OCI-LY7 (cell line): Measurements from ENCODE around the gene RPL32. TPM values are rescaled to one million over a fixed set of nuclear protein-coding genes. Genes with fewer than 3 reads are reported as not detected.
A peak's percentile ranks its signal among the peaks of the same experiment; 100 is the strongest.

ENCODE experiments used
- BruUV-seq: library from RNA; stranded (reverse); fragments of 400-500 nt; replicated peaks from 2 replicates; lab custom pipeline; 2021; lab: Mats Ljungman, UMichigan
- CTCF ChIA-PET: fragments of 300-600 bp; sonication (Branson Sonifier 250); formaldehyde crosslinking; loops from one replicate; lab custom pipeline; 2022; ENCODE audit warnings: antibody characterized with exemption; ENCODE audit not compliant: unreplicated experiment; lab: Charles Lee
- POLR2A ChIA-PET: fragments of 300-600 bp; sonication (Branson Sonifier 250); formaldehyde crosslinking; loops from one replicate; lab custom pipeline; 2022; ENCODE audit warnings: antibody characterized with exemption; lab: Charles Lee
- DNase-seq: peaks from one replicate; pipeline ENCODE4 v3.0.0-alpha.2; 2015; ENCODE audit warnings: low spot score
- H2AFZ ChIP-seq: fragments of 200-600 bp; sonication (generic), shearing (Covaris generic); 2 replicates; pipeline ENCODE4 v1.6.1; 2014; ENCODE audit warnings: mild to moderate bottlenecking, antibody characterized with exemption, low read length, moderate library complexity
- H3K27ac ChIP-seq: fragments of 200-600 bp; sonication (generic); 2 replicates; pipeline ENCODE4 v1.5.1; 2014; ENCODE audit warnings: mixed run types, low read depth, mild to moderate bottlenecking, moderate library complexity, low read length, inconsistent platforms; ENCODE audit not compliant: poor library complexity, severe bottlenecking
- H3K36me3 ChIP-seq: fragments of 200-600 bp; sonication (generic); 2 replicates; pipeline ENCODE4 v1.6.1; 2014; ENCODE audit warnings: mild to moderate bottlenecking, antibody characterized with exemption, low read length, moderate library complexity, mixed read lengths; ENCODE audit not compliant: insufficient read depth
- H3K4me1 ChIP-seq: fragments of 200-600 bp; sonication (generic); 2 replicates; pipeline ENCODE4 v1.5.1; 2014; ENCODE audit warnings: mild to moderate bottlenecking, low read length; ENCODE audit not compliant: insufficient read depth, poor library complexity, severe bottlenecking
- H3K4me2 ChIP-seq: fragments of 200-600 bp; sonication (generic); 2 replicates; pipeline ENCODE4 v1.6.1; 2014; ENCODE audit warnings: mild to moderate bottlenecking, low read length
- H3K4me3 ChIP-seq: fragments of 200-600 bp; sonication (generic); 2 replicates; pipeline ENCODE4 v1.5.1; 2014; ENCODE audit warnings: mild to moderate bottlenecking, low read depth, low read length; ENCODE audit not compliant: poor library complexity, severe bottlenecking
- H3K79me2 ChIP-seq: fragments of 200-600 bp; sonication (generic); 2 replicates; pipeline ENCODE4 v1.6.1; 2016; ENCODE audit warnings: low read depth, mild to moderate bottlenecking, low read length, moderate library complexity, mixed read lengths; ENCODE audit not compliant: insufficient read depth
- H3K9me2 ChIP-seq: fragments of 200-600 bp; sonication (generic); 2 replicates; pipeline ENCODE4 v1.6.1; 2016; ENCODE audit warnings: mild to moderate bottlenecking, low read length, mixed read lengths; ENCODE audit not compliant: insufficient read depth
- H3K9me3 ChIP-seq: fragments of 200-600 bp; sonication (generic); 2 replicates; pipeline ENCODE4 v1.6.1; 2014; ENCODE audit warnings: mild to moderate bottlenecking, mixed run types, low read length, mixed read lengths
- H4K20me1 ChIP-seq: fragments of 200-600 bp; sonication (generic); 2 replicates; pipeline ENCODE4 v1.6.1; 2014; ENCODE audit warnings: mild to moderate bottlenecking, antibody characterized with exemption, low read length, moderate library complexity, mixed read lengths; ENCODE audit not compliant: insufficient read depth
- CTCF ChIP-seq: fragments of 200-600 bp; sonication (generic); conservative IDR thresholded peaks from 2 replicates; pipeline ENCODE4 v1.5.1; 2014; ENCODE audit warnings: mild to moderate bottlenecking, antibody characterized with exemption, low read length, moderate library complexity, mixed read lengths
- EZH2phosphoT487 ChIP-seq: fragments of 200-600 bp; sonication (generic); IDR thresholded peaks from 2 replicates; pipeline ENCODE4 v1.6.1; 2018; ENCODE audit warnings: low read depth, borderline replicate concordance, mild to moderate bottlenecking, mixed run types, antibody characterized with exemption, low read length, moderate library complexity, mixed read lengths
- intact Hi-C: fragments of 100-400 bp; cut with micrococcal nuclease; formaldehyde crosslinking; loops from one replicate; pipeline ENCODE4 v1.10.0; 2022; ENCODE audit not compliant: unreplicated experiment
- total RNA-seq, 2 experiments: library from RNA; depleted of rRNA in 1 of 2; stranded (reverse); fragments of >200 nt in 1 of 2; shearing (Covaris generic) in 1 of 2; gene quantifications; 2 replicates each; pipeline ENCODE4 v1.2.3, GENCODE V29; 2014 to 2022

The RPL32 gene
- total RNA-seq, 2 experiments from 2014 or later: 2,099 to 3,717 TPM

- POLR2A ChIA-PET: interaction anchor here (0.6 to 1.2 kb wide), 3 partner anchors 10 to 369 kb away, joined by 3 to 6 read pairs (median 4); no protein-coding TSS in a partner anchor
- Histone ChIP-seq H4K20me1 (no peaks in the 10 kb centered on the region), H3K9me3 (no peaks in the 10 kb centered on the region), H3K4me3 (no peak overlapping the region), H3K4me1 (peaks cover 28% of the 10 kb centered on the region), H3K4me2 (peak overlapping the region; percentile 70; the same call in 1 of the 2 replicates), H3K79me2 (no peaks in the 10 kb centered on the region), H3K36me3 (no peaks in the 10 kb centered on the region), H3K27ac (no peak overlapping the region), H3K9me2 (no peaks in the 10 kb centered on the region), H2AFZ (no peak overlapping the region)
- CTCF ChIA-PET: no interaction called here
- no peak for DNase-seq
- no TSS peak for BruUV-seq
- TF ChIP-seq CTCF (no peak), EZH2phosphoT487 (no peak)
- intact Hi-C loops: no loop called here
These were observed 45.4 kb upstream of the RPL32 start for GRCh38 chr3:12886736-12887135.

- H3K4me3 ChIP-seq: peak overlapping the region; percentile 47
These were observed 44.8 kb upstream of the RPL32 start for GRCh38 chr3:12886106-12886679.

More at GRCh38 chr3:12886106-12886679, 44.8 kb upstream of the RPL32 start:
- intact Hi-C loops: no loop called here
- no peak for TF ChIP-seq EZH2phosphoT487
- TF ChIP-seq CTCF: no peak
- peak; percentile 54 for DNase-seq
- Histone ChIP-seq H3K9me3 (no peaks in the 10 kb centered on the region), H3K36me3 (no peaks in the 10 kb centered on the region), H2AFZ (peak overlapping the region; percentile 50; the same call in 1 of the 2 replicates), H3K27ac (no peak overlapping the region), H3K9me2 (no peaks in the 10 kb centered on the region), H3K4me2 (peak overlapping the region; percentile 70), H3K4me1 (peaks cover 26% of the 10 kb centered on the region), H3K79me2 (no peaks in the 10 kb centered on the region), H4K20me1 (no peaks in the 10 kb centered on the region)
- BruUV-seq: no TSS peak
- CTCF ChIA-PET: interaction anchor here (0.6 kb wide), 1 partner anchor 609 kb away, joined by 4 read pairs; no protein-coding TSS in a partner anchor
- POLR2A ChIA-PET: interaction anchor here (0.5 to 0.8 kb wide), 3 partner anchors 20 to 369 kb away, joined by 3 to 6 read pairs (median 3); no protein-coding TSS in a partner anchor
